ENCODE data around the gene USH1C. TPM values are rescaled to one million over a fixed set of nuclear protein-coding genes. Genes with fewer than 3 reads are reported as not detected.

Gene USH1C
- total RNA-seq, 1 experiment from 2014 or later: 1.0 TPM

- no peak overlapping the region for H2AK5ac ChIP-seq (ENCODE audit: insufficient read length, low read length)
- H3K4me1 ChIP-seq (ENCODE audit: insufficient read depth, low read length): no peaks in the 10 kb centered on the region
- H3T11ph ChIP-seq (ENCODE audit: low read length): no peak overlapping the region
- H3K79me2 ChIP-seq (ENCODE audit: insufficient read depth, low read length): no peaks in the 10 kb centered on the region
- H2BK15ac ChIP-seq (ENCODE audit: low read depth, low read length): no peak overlapping the region
- Mint-ChIP-seq H3K36me3 (ENCODE audit: insufficient read depth in 1 of 3, low read depth in 3 of 3) (peaks cover 0 to under 1% (median 0%) of the 10 kb centered on the region in 3 experiments; a peak in 1 of 7 replicates), H3K27me3 (ENCODE audit: low read depth) (peaks cover 18% of the 10 kb centered on the region), H3K27ac (no peak overlapping the region), H3K4me1 (peaks cover 8% of the 10 kb centered on the region in 2 experiments), H3K9me3 (peaks cover under 1% of the 10 kb centered on the region in 2 experiments; a peak in 2 of 5 replicates), H3K4me3 (no peak overlapping the region)
- H2BK12ac ChIP-seq (ENCODE audit: insufficient read length, low read depth, low read length): no peak overlapping the region
- no peak overlapping the region for H2BK20ac ChIP-seq (ENCODE audit: low read depth, low read length, poor library complexity, severe bottlenecking)
- H2BK120ac ChIP-seq (ENCODE audit: low read depth, low read length, poor library complexity, severe bottlenecking): no peak overlapping the region
- no peak overlapping the region for H3K9ac ChIP-seq (ENCODE audit: extremely low read depth, insufficient read length, low read length)
- no peak overlapping the region for H3K4me2 ChIP-seq (ENCODE audit: insufficient read depth, insufficient read length, low read length)
- no peak overlapping the region for H4K91ac ChIP-seq (ENCODE audit: insufficient read length, low read depth, low read length)
- H3K56ac ChIP-seq (ENCODE audit: insufficient read length, low read depth, low read length): no peak overlapping the region
- no peaks in the 10 kb centered on the region for H4K20me1 ChIP-seq (ENCODE audit: control insufficient read depth, insufficient read depth, insufficient read length)
- H3K23ac ChIP-seq (ENCODE audit: insufficient read length, low read depth, low read length): no peak overlapping the region
- H3K18ac ChIP-seq (ENCODE audit: insufficient read length, low read depth, low read length): no peak overlapping the region
- DNase-seq: no peak
- WGBS (ENCODE audit: extremely low coverage, insufficient read length, low lambda C conversion rate): no CpG with 5 or more reads among the region's 2 CpGs
- H3K9me3 ChIP-seq (ENCODE audit: control insufficient read depth, low read depth, low read length): no peaks in the 10 kb centered on the region
- H3K23me2 ChIP-seq (ENCODE audit: insufficient read length, low read depth, low read length, poor library complexity, severe bottlenecking): no peaks in the 10 kb centered on the region
- no peak overlapping the region for H4K5ac ChIP-seq (ENCODE audit: insufficient read length, low read depth, low read length)
- no peaks in the 10 kb centered on the region for H3K79me1 ChIP-seq (ENCODE audit: insufficient read depth, low read depth, low read length, poor library complexity, severe bottlenecking)
- no peak overlapping the region for H3K4ac ChIP-seq (ENCODE audit: low read depth, low read length)
- no peak overlapping the region for H3K27ac ChIP-seq (ENCODE audit: insufficient read length, low read depth, low read length)
- no peak overlapping the region for H3K14ac ChIP-seq (ENCODE audit: insufficient read depth, low read length)
- no peaks in the 10 kb centered on the region; the same call in 1 of the 2 replicates for H3K27me3 ChIP-seq (ENCODE audit: insufficient read depth, low read length)
- H2BK5ac ChIP-seq (ENCODE audit: insufficient read length, low read length): no peak overlapping the region
- no peak for TF ChIP-seq CTCF (conservative IDR thresholded peaks at IDR 0.05)
- no peak overlapping the region for H4K8ac ChIP-seq (replicated peaks; ENCODE audit: insufficient read length, low read depth, low read length)
- H2AFZ ChIP-seq (ENCODE audit: low read length): no peak overlapping the region
Measured at GRCh38 chr11:17446482-17446881, 97.7 kb downstream of the USH1C start.
